Subcutaneous adipose tissue (tissue), 4 donors: ENCODE data around the gene CSRP1. TPM values are rescaled to one million over a fixed set of nuclear protein-coding genes. Genes with fewer than 3 reads are reported as not detected.

Source experiments
- CTCF ChIP-seq: fragments of 450-650 bp; IDR thresholded peaks from one replicate; pipeline ENCODE4 v1.5.1; 2016; ENCODE audit warnings: low read depth, mild to moderate bottlenecking, control low read depth, antibody characterized with exemption, moderate library complexity
- total RNA-seq, 4 donors: library from RNA; depleted of rRNA; stranded (reverse); fragments of >200 nt; gene quantifications; one replicate each; pipeline ENCODE4 v1.1.0, GENCODE V29; 2016

CSRP1 gene
- total RNA-seq, 4 donors from 2014 or later: 82.0 to 242 (median 155) TPM

GRCh38 chr1:201457508-201457960, 49.4 kb downstream of the CSRP1 start:
- TF ChIP-seq CTCF: no peak

DNA sequence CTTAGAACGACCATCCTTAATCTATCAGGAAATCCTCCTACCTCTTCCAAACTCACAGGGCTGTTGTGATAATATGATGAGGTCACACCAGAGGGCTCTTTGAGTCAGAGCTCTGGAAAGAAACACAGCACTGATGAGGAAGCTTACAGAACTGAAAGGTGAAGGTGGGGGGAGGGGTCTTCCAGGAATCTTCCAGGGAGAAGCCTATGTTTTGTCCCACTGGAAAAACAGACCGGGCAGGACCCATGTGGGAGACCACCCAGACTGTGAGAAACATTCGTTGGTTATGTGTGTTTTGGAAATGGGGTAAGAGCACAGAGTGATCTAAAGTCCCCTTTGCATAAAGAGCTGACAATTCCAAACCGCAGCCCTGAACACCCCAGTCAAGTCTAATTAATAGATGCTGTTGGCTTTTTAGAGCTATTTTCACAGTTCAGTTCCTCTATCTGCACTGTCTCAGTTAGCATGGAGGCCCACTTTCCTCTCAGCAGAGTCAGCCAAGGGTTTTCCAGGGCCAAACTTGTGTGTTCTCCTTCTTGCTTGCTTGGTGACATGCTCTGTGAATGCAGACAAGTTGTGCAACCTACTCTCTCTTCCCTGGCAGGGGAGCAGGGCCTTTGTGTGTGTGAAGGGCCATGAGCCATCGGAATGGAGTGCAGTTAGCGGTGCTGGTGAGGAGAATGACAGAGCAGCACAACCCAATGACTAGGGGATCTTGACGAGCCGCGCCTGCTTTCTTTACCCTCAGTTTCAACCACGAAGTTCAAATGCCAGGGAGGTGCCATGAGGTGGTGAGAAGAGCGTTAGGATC, 50.2 kb downstream of the CSRP1 start:
- TF ChIP-seq CTCF: no peak

GRCh38 chr1:201455098-201455497, 51.8 kb downstream of the CSRP1 start:
- no peak for TF ChIP-seq CTCF

- no peak for TF ChIP-seq CTCF
Measured at GRCh38 chr1:201454608-201455007, 52.3 kb downstream of the CSRP1 start.

- TF ChIP-seq CTCF: no peak
Measured at GRCh38 chr1:201452866-201453265, 54.1 kb downstream of the CSRP1 start.

GRCh38 chr1:201450721-201451291, 56.1 kb downstream of the CSRP1 start:
- TF ChIP-seq CTCF: no peak

- no peak for TF ChIP-seq CTCF
Measured at GRCh38 chr1:201448990-201449389, 57.9 kb downstream of the CSRP1 start.
